HG03280 (cell line): ENCODE data around the gene GJB5.

Experiments
- ATAC-seq: cut with Tn5 transposase; IDR thresholded peaks from one replicate; pipeline ENCODE4 v1.9.1; 2021; ENCODE audit warnings: mild to moderate bottlenecking, moderate library complexity; ENCODE audit not compliant: unreplicated experiment

The GJB5 gene

DNA sequence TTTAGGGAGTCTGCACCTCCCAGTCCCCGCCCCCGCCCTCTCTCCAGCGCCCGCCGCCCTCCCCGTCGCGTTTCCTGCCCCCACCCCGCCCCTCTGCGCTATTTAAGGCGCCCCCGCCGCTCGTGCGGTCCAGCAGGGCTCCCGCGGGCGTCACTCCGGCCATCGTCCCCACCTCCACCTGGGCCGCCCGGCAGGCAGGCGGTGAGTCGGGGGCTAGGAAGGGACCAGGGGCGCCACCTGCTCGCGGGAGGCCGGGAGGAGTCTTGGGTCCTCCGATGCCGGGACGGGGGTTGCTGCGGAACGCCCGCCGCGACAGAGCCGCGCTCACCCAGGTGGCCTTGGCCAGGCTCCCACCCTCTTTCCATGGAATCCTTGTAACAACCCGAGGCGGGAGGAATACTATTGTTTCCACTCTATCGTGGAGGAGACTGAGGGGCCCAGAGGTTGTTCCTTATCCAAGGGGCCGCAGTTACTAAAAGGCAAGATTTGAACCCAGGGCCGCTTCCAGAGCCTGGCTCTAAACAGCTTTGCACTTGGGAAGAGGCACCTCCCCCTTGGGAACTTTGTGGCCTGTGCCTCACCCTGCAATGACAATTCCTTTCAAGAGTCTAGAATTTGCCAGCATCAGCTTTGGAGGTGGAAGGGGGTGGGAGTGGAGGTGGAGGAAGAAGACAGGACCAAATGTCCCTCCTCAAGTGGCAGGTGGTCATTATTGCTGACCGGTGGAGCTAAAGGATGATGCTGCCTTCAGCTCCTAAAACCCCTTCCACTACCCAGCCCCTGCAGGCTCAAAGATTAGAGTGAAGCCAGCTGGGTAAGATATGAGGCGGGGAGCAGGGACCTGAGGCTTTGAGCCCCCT is 38.3 kb downstream of the GJB5 start, which contains the start of gene GJA4:
Gene GJA4, plus strand, starts transcription at position 132 of the 860 bp plus-strand sequence. CDS start 1,215 bp downstream, outside the sequence.
- no peak for ATAC-seq

GRCh38 chr1:34794001-34794789 is 39.3 kb downstream of the GJB5 start:
- no peak for ATAC-seq

DNA sequence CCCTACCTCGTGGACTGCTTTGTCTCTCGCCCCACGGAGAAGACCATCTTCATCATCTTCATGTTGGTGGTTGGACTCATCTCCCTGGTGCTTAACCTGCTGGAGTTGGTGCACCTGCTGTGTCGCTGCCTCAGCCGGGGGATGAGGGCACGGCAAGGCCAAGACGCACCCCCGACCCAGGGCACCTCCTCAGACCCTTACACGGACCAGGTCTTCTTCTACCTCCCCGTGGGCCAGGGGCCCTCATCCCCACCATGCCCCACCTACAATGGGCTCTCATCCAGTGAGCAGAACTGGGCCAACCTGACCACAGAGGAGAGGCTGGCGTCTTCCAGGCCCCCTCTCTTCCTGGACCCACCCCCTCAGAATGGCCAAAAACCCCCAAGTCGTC is 39.9 kb downstream of the GJB5 start:
- ATAC-seq = no peak

DNA sequence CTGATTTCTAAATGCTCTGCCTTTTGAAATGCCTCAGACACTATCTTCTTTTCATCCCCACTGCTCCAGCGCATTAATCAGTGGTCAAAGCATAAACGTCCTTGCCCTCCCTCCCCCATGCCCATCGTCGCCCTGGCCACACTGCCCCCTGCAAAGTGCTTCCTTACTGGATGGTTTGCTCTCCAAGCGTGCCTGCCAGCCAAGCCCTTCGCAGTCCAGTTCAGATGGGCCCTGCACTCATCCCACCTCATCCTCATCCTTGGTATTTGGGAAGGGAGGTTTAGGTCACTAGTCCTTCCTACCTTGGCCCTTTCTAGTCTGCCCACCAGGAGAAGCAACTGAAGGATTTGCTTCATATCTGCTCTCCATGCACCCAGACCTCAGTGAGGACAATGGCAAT is 41.1 kb downstream of the GJB5 start:
- ATAC-seq = no peak

GRCh38 chr1:34796990-34797389 is 42.1 kb downstream of the GJB5 start:
- no peak for ATAC-seq

DNA sequence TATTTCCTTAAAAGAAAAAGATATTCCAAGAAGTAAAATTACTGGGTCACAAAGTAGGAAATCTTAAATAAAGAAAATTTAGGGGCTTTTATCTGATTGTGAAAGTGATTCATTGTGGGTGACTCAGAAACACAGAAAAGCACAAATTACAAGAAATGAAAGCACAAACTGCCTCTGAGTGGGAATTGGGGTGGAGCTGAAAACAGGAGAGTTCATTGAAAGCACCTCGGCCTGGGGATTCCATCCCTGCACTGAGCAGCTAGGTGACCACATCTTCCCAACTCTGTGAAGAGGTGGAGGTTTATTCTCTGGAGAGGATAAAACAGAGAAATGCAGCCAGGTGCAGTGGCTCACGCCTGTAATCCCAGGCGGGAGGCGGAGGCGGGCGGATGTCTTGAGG is 45.4 kb downstream of the GJB5 start:
- ATAC-seq = no peak

- ATAC-seq = no peak
Observed at GRCh38 chr1:34803770-34804169, 48.9 kb downstream of the GJB5 start.

GRCh38 chr1:34806396-34806795 is 51.5 kb downstream of the GJB5 start:
- ATAC-seq = no peak
